Measurements from ENCODE around the gene YBEY. TPM values are rescaled to one million over a fixed set of nuclear protein-coding genes. Genes with fewer than 3 reads are reported as not detected.
"Not testable (repeated sequence)": the region's sequence is repeated elsewhere in the genome, so short reads cannot be mapped to it uniquely, and the experiment has no call there.

YBEY gene
- total RNA-seq (2014; rRNA removed; shearing (Covaris generic)), result 2.7 and 18.4 TPM in 2 replicates

GRCh38 chr21:46285761-46286647 lies at the start of gene YBEY:
Gene YBEY, plus strand, starts transcription at chr21:46286342. Its CDS starts 572 bp downstream, at chr21:46286914.
- Histone ChIP-seq H3K36me3 (peaks cover 53% of the 10 kb centered on the region), H3K9me3 (replicated peaks) (no peaks in the 10 kb centered on the region), H3K4me3 (peak within 1 kb of the TSS; percentile 98), H3K4me1 (replicated peaks) (peaks cover 26% of the 10 kb centered on the region), H3K27ac (peak within 1 kb of the TSS; percentile 86), H3K27me3 (replicated peaks) (no peaks in the 10 kb centered on the region)
- peak; percentile 90 to 93 for DNase-seq (ENCODE audit: low read depth in 1 of 2, low spot score in 2 of 2)

DNA sequence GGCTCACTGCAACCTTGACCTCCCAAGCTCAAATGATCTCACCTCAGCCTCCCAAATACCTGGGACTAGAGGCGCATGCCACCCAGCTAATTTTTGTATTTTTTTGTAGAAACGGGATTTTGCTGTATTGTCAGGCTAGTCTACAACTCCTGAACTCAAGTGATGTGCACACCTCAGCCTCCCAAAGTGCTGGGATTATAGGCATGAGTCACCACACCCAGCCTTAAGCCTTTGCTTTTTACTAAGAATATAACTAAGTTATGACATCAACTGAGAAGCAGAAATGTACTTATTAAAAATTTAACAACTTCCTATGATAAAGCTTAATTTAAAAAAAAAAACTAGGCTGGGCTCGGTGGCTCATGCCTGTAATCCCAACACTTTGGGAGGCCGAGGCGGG lies 48.7 kb upstream of the YBEY start:
- no peaks in the 10 kb centered on the region for H3K9me3 ChIP-seq (replicated peaks)
- no peak for DNase-seq (ENCODE audit: low read depth in 1 of 2, low spot score in 2 of 2)
- no peak overlapping the region for H3K4me3 ChIP-seq
- no peaks in the 10 kb centered on the region for H3K4me1 ChIP-seq (replicated peaks)
- no peaks in the 10 kb centered on the region for H3K27me3 ChIP-seq (replicated peaks)
- H3K27ac ChIP-seq, result no peak overlapping the region
- peaks cover 79% of the 10 kb centered on the region for H3K36me3 ChIP-seq

- Histone ChIP-seq H3K9me3 (replicated peaks) (no peaks in the 10 kb centered on the region), H3K4me3 (no peak overlapping the region), H3K4me1 (replicated peaks) (no peaks in the 10 kb centered on the region), H3K27ac (no peak overlapping the region), H3K36me3 (peaks cover 86% of the 10 kb centered on the region), H3K27me3 (replicated peaks) (no peaks in the 10 kb centered on the region)
- no peak for DNase-seq (ENCODE audit: low read depth in 1 of 2, low spot score in 2 of 2)
Observed at GRCh38 chr21:46239817-46240325, 46.3 kb upstream of the YBEY start.

GRCh38 chr21:46241577-46241976 lies 44.6 kb upstream of the YBEY start:
- H3K4me3 ChIP-seq; H3K27ac ChIP-seq; H3K9me3 ChIP-seq (replicated peaks); H3K27me3 ChIP-seq (replicated peaks); H3K4me1 ChIP-seq (replicated peaks); DNase-seq (ENCODE audit: low read depth in 1 of 2, low spot score in 2 of 2): not testable (repeated sequence)
- H3K36me3 ChIP-seq, result peaks cover 86% of the 10 kb centered on the region

GRCh38 chr21:46243325-46243724 lies 42.8 kb upstream of the YBEY start:
- no peak for DNase-seq (ENCODE audit: low read depth in 1 of 2, low spot score in 2 of 2)
- Histone ChIP-seq H3K4me3 (no peak overlapping the region), H3K36me3 (peaks cover 95% of the 10 kb centered on the region), H3K27me3 (replicated peaks) (no peaks in the 10 kb centered on the region), H3K27ac (no peak overlapping the region), H3K4me1 (replicated peaks) (no peaks in the 10 kb centered on the region), H3K9me3 (replicated peaks) (no peaks in the 10 kb centered on the region)

- no peak overlapping the region for H3K27ac ChIP-seq
- H3K36me3 ChIP-seq, result peaks cover 93% of the 10 kb centered on the region
- H3K27me3 ChIP-seq (replicated peaks), result no peaks in the 10 kb centered on the region
- H3K9me3 ChIP-seq (replicated peaks), result no peaks in the 10 kb centered on the region
- H3K4me3 ChIP-seq, result no peak overlapping the region
- H3K4me1 ChIP-seq (replicated peaks), result no peaks in the 10 kb centered on the region
- DNase-seq (ENCODE audit: low read depth in 1 of 2, low spot score in 2 of 2), result no peak
Observed at GRCh38 chr21:46243960-46244361, 42.2 kb upstream of the YBEY start.

- Histone ChIP-seq H3K4me3 (no peak overlapping the region), H3K4me1 (replicated peaks) (no peaks in the 10 kb centered on the region), H3K27me3 (replicated peaks) (no peaks in the 10 kb centered on the region), H3K9me3 (replicated peaks) (no peaks in the 10 kb centered on the region), H3K36me3 (peaks cover 91% of the 10 kb centered on the region), H3K27ac (no peak overlapping the region)
- no peak for DNase-seq (ENCODE audit: low read depth in 1 of 2, low spot score in 2 of 2)
Observed at GRCh38 chr21:46244602-46245001, 41.5 kb upstream of the YBEY start.

DNA sequence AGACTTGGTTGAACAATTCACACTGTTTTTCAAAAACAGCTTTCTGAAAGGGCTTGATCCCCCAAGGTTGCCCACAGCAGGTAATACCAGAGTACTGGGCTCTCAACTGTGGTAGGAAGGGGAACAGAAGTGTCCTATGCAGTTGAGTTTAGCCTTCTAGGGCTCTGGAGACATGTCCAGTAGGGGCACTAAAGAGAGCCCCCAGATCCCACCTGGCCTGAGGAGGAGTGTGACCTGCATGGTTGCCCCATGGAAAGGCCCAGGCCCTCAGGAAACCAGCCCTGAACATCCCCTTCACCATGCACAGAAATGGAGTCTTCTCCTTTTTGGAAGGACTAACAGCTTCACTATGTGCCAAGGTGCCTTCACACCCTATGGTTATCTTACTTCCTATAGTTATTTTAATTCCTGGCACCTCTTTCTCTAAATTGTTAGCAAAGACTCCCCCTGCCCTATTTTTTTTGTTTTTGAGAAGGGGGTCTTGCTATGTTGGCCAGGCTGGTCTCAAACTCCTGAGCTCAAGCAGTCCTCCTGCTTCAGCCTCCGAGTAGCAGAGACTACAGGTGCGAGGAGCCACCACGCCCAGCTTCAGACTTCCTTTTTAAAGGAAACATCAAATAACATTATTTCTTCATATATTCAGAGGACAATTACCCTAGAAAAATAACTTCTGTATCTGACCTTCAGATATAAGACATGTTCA lies 40.8 kb upstream of the YBEY start:
- H3K9me3 ChIP-seq (replicated peaks), result no peaks in the 10 kb centered on the region
- H3K4me3 ChIP-seq, result no peak overlapping the region
- no peak overlapping the region for H3K27ac ChIP-seq
- peaks cover 91% of the 10 kb centered on the region for H3K36me3 ChIP-seq
- no peaks in the 10 kb centered on the region for H3K27me3 ChIP-seq (replicated peaks)
- no peak for DNase-seq (ENCODE audit: low read depth in 1 of 2, low spot score in 2 of 2)
- no peaks in the 10 kb centered on the region for H3K4me1 ChIP-seq (replicated peaks)

GRCh38 chr21:46246345-46246744 lies 39.8 kb upstream of the YBEY start:
- Histone ChIP-seq H3K36me3 (peaks cover 91% of the 10 kb centered on the region), H3K4me3 (no peak overlapping the region), H3K27me3 (replicated peaks) (no peaks in the 10 kb centered on the region), H3K4me1 (replicated peaks) (no peaks in the 10 kb centered on the region), H3K9me3 (replicated peaks) (no peaks in the 10 kb centered on the region), H3K27ac (no peak overlapping the region)
- no peak for DNase-seq (ENCODE audit: low read depth in 1 of 2, low spot score in 2 of 2)

- H3K4me1 ChIP-seq (replicated peaks), result no peaks in the 10 kb centered on the region
- no peaks in the 10 kb centered on the region for H3K9me3 ChIP-seq (replicated peaks)
- no peak for DNase-seq (ENCODE audit: low read depth in 1 of 2, low spot score in 2 of 2)
- no peak overlapping the region for H3K4me3 ChIP-seq
- no peaks in the 10 kb centered on the region for H3K27me3 ChIP-seq (replicated peaks)
- H3K27ac ChIP-seq, result no peak overlapping the region
- H3K36me3 ChIP-seq, result peaks cover 91% of the 10 kb centered on the region
Observed at GRCh38 chr21:46247699-46248421, 38.3 kb upstream of the YBEY start.

GRCh38 chr21:46248422-46248782 lies 37.7 kb upstream of the YBEY start:
- Histone ChIP-seq H3K9me3 (replicated peaks) (no peaks in the 10 kb centered on the region), H3K4me3 (no peak overlapping the region), H3K36me3 (peaks cover 91% of the 10 kb centered on the region), H3K27me3 (replicated peaks) (no peaks in the 10 kb centered on the region), H3K27ac (no peak overlapping the region), H3K4me1 (replicated peaks) (no peaks in the 10 kb centered on the region)
- no peak for DNase-seq (ENCODE audit: low read depth in 1 of 2, low spot score in 2 of 2)

DNA sequence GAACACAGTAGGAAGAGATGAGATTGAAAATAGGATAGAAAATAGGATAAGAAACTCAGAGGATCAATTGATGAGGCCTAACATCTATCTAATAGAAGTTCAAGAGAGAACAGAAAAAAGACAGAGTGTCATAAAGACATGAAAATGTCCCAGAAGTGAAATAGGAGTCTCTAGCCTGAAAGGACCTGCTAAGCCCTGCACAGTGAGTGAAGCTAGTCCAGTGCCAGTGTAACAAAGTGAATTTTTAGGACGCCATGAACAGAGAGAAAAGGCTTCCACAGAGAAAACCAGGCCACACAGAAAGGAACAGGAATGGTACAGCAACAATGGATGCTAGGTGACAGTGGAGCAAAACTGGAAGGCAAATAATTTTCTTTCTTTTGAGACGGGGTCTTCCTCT lies 37.3 kb upstream of the YBEY start:
- Histone ChIP-seq H3K27ac (no peak overlapping the region), H3K36me3 (peaks cover 91% of the 10 kb centered on the region), H3K27me3 (replicated peaks) (no peaks in the 10 kb centered on the region), H3K4me1 (replicated peaks) (no peaks in the 10 kb centered on the region), H3K9me3 (replicated peaks) (no peaks in the 10 kb centered on the region), H3K4me3 (no peak overlapping the region)
- no peak for DNase-seq (ENCODE audit: low read depth in 1 of 2, low spot score in 2 of 2)

DNA sequence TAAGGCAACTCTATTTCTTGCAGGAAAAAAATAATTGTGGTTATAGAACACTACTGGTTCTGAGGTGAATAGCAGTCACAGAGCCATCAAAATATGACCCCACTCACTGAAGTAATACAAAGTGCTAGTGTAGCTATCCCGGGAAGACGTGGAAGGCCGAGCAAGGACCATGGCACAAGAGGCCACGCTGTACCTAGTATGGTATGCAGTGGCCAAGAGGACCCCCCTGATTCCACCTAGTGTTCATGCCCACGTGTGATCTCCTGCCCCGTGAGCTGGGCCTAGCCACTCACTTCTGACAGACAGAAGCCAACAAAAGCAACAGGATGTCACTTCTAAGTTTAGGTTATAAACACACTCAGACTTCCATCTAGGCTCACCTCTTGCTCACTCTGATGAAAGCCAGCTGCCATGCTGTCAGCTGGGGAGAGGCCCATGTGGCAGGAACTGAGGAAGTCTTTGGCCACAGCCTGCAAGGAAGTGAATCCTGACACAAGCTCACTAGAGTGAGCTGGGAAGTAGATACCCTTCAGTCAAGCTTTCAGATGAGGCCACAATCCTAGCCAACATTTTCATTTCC lies 35.9 kb upstream of the YBEY start:
- Histone ChIP-seq H3K27me3 (replicated peaks) (no peaks in the 10 kb centered on the region), H3K36me3 (peaks cover 91% of the 10 kb centered on the region), H3K4me1 (replicated peaks) (no peaks in the 10 kb centered on the region), H3K27ac (no peak overlapping the region), H3K9me3 (replicated peaks) (no peaks in the 10 kb centered on the region), H3K4me3 (no peak overlapping the region)
- DNase-seq (ENCODE audit: low read depth in 1 of 2, low spot score in 2 of 2), result no peak
